CD4-positive, alpha-beta T cell treated with Interleukin-15 for 1 hour (primary cell): Measurements from ENCODE around the gene FNBP1L.

Source experiments
- DNase-seq: peaks from one replicate; pipeline ENCODE4 v3.0.0-alpha.2; 2020

Gene FNBP1L

DNA sequence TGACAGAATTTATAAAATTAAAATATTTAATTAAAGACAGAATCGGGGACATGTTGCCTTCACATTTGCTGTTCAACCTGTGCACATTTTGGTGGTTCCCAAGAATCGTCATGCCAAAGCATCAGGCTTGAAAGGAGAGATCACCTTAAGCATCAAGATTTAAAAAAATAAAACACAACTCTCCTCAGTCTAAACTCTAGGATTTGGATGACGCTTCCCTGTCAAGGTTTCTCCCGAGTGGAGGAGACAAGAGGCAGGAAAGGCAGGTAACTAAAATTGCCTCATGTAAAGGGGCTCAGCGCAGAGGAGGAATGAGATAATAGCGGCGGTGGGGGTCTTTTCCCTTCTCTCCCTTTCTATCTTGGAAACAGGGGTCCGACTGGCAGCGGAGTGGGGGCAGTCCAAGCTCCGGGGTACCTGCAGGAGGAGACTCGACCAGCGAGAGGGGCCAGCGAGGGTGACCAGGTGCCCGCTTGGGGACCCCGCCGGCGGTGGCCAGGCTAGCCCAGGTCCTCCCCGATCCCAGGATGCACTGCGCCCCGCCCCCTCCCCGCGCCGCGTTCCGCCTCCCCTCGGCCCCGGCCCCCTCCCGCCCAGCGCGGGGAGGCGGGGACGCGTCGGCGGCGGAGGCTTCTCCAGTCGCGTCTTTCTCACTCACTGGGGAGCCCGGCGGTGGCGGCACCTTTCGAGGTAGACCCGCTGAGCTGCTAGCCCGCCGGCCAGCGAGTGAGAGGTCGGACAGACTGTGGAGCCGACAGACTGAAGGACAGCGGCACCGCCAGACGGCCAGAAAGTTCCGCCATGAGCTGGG, at the start of gene FNBP1L:
FNBP1L (plus strand) TSS at position 638 of the 811 bp plus-strand sequence; CDS start at position 802, 164 bp downstream.
- peak; percentile 51 for DNase-seq

- DNase-seq, result no peak
Observed at GRCh38 chr1:93399781-93400180, 48.1 kb upstream of the FNBP1L start.

DNA sequence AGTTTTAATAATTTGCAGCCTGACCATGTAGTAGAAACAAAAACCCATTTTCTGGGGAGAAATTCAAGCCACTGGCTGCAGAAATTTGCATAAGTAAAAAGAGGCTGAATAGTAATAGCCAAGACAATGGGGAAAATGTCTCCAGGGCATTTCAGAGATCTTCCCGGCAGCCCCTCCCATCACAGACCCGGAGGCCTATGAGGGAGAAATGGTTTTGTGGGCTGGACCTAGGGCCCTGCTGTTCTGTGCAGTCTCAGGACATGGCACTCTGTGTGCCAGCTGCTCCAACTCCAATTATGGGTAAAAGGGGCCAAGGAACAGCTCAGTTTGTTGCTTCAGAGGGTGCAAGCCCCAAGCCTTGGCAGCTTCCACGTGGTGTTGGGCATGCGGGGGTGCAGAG, 39.7 kb upstream of the FNBP1L start:
- DNase-seq, result no peak

DNA sequence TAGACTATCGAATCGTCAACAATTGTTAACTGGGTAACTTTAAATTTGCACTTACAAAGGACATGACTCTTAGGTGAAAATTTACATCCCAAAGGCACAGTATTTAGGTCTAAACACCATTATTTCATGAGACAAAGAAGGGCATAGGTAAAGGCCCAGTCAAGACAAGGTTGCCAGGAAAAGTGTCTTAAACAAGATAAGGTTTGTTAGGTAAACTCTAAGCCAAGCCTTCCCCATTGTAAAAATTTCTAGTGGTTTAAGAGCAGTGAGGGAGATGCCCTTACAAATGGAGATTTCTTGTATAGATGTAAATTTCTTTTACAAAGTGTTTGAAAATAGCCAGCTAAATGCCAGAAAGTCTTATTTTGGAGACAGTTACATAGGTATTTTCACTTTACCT, 36.9 kb upstream of the FNBP1L start:
- DNase-seq, result no peak

DNA sequence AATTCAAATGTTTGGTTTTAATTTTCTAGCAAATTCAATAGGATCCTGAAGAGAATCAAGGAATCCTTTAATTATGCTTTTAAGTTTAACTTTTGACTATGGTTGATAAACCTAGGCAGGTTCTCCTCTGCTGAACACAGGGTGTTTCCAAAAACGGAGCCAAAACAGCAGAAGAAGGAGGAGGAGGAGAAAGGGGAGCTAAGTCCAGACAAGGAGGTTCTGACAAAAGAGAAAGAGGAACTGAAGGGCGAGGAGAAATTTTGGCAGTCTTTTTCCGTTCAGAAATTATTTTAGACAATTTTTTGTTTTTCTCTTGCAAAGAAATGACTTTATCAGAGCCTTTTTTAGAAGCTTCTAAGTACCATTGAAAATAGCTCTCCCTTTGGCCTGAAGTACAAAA, 33.2 kb upstream of the FNBP1L start:
- DNase-seq, result no peak

- no peak for DNase-seq
Observed at GRCh38 chr1:93415296-93415695, 32.6 kb upstream of the FNBP1L start.

DNA sequence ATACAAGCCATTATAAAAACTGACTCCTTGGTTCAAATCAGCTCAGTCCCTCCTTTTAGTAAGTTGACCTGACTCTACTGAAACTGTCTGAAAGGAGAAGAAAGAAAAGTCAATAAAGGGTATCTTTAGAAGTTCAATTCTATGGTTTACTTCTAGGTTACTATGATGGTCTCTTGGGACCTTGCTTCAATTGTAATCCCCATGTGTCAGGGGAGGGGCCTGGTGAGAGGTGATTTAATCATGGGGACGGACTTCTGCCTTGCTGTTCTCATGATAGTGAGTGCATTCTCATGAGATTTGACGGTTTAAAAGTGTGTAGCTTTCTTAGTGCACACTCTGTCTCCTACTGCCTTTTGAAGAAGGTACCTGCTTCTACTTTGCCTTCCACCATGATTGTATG, 31.7 kb upstream of the FNBP1L start:
- DNase-seq, result no peak

DNA sequence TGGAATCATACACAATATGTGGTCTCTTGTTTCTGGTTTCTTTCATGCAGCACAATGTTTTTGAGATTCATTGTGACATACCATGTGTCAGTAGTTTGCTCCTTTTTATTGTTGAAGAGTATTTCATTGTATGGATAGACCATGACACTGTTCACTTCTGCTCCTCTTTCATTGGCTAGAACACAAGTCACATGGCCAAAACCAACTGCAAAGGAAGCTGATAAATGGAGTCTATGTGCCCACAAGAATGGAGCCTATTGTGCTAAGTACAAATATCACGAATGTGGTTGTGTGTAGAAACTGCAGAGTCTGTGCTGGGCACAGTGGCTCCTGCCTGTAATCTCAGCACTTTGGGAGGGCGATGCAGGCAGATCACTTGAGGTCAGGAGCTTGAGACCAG, 28.6 kb upstream of the FNBP1L start:
- DNase-seq, result no peak

DNA sequence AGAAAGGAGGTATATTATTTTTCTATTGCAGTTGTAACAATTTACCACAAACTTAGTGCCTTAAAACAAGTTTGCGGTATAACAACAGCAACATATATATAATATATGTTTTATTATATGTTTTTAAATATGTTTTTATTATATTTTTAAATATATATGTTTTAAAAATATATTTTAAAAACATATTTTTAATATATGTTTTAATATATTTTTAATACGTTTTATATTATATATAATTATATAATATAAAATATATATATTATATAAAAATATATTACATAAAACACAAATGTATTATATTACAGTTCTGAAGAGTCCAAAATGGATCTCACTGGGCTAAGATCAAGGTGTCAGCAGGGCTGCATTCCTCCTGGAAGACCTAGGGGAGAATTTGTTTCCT, 27.5 kb upstream of the FNBP1L start:
- no peak for DNase-seq

GRCh38 chr1:93426181-93426580, 21.7 kb upstream of the FNBP1L start:
- DNase-seq, result no peak

DNA sequence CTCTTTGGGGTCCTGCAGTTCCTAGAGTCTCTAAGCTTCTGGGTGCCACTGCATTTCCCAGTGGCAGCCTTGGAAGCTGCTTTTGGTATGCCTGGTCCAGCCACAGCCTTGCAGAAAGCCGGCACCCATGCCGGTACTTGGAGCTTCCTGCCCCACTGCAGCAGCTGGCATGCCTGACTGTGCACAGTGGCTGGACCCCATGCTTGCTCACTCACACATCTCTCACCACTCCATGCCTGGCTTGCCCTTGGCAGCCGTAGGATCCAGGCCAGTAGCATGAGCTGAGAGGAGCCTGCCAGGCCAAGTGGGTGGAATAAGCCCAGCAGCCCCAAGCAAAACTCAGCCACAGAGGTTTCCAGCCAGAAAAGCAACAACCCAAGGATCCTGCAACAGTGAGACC, 20.3 kb upstream of the FNBP1L start:
- no peak for DNase-seq

DNA sequence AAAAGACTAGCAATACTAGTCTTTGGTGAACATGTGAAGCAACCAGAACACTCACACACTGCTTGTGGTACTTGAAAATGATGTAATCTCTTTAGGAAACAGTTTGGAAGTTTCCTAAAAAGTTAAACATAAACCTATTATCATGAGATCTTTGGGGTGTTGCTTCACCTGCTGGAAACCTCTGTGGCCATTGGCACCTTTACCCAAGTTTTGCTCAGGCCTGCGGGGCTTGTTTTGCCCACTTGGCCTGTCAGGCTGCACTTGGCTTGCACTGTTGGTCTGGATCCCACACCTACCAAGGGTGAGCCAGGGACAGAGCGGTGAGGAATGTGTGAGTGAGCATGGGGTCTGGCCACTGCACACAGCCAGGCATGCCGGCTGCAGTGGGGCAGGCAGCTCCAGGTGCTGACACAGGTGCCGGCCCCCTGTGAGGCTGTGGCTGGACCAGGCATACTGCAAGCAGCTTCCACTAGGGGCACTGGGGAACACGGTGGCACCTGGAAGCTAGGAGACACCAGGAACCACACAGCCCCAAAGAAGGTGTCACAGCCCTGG, 14.4 kb upstream of the FNBP1L start:
- no peak for DNase-seq

DNA sequence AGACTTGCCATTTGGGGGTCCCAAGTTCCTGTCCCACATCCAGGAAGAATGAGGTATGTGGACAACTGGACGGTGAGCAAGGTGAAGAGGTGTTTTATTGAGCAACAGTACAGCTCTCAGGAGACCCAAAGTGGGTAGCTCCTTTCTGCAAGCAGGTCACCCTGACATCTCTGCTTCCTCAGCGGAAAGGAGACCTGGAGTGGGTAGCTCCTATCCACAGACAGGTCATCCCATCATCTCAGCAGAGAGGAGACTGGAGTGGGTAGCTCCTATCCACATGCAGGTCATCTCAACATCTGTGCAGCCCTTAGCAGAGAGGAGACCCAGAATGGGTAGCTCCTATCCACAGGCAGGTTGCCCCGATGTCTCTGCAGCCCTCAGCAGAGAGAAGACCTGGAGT, 13.8 kb upstream of the FNBP1L start:
- no peak for DNase-seq

DNA sequence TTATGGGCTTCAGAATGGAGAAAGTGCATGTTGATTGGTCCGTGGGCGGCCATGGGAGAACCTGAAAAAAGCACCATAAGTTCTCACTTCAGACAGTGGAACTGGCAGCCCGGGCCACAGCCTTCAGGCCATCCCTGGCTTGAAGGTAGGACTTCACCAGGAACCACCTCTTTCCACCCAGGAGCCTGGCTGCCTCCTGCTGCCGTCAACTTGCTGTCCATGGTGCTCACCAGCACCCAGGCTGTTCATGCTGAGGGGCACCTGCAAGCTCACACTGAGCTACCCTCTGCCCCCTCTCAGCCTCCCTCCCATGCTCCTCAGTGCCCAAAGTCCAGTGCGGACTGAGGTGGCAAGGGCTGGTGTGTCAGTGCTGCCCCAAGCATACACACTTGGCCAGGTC, 12.9 kb upstream of the FNBP1L start:
- no peak for DNase-seq

DNA sequence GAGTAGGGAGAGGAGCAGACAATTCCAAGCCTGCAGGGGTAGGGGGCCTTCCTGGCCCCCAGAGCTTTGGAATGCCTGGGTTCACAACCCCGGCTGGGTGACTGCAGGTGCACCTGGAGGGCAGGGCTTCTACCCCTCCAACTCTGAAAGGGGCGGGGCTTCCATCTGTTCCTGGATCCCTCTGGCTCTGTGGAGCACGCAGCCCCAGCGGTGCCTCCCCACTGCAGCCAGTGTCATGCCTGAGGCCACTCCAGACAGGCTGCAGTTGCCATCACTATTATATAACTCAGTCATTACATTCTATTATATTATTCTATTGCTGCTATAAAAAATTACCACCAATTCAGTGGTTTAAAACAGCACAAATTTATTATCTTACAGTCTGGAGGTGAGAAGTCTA, 12.5 kb upstream of the FNBP1L start:
- DNase-seq, result no peak

DNA sequence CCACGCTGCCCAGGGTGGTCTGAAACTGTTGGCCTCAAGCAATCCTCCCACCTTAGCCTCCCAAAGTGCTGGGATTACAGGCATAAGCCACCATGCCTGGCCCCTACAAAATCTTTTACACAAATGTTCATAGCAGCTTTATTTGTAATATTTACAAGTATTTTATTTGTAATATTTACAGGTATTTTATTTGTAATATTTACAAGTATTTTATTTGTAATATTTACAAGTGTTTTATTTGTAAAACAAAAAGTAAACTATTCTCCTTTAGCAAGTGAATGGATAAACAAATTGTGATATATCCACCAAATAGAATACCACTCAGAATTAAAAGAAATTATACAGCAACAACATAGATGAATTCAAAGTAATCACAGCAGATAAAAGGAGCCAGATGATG, 11.4 kb upstream of the FNBP1L start:
- no peak for DNase-seq

DNA sequence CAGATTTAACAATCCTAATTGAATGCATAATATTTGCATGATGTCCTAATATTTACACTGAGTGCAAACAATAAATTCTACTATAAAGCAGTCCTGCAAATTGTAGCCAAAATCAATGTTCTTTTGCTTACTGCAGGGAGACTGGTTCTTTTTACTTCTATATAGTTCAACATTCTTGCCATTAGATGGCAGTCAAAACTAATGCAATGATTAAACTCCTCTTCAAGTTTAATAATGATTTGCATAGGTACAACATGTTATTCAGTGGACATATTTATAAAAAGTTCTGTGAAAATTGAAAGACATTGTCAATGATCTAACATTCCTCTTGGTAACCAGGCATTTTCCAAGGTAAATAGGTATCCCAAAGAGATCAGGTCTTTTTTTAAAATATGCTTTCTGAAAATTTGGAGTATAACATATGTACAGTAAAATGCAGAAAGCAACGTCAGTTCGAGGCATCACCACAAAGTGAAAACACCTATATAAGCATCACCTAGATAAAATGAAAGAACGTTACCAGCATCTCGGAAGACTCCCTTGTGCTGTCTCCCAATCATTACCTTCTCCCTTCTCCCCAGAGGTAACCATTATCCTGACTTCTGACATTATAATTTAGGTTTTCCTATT, 9.8 kb upstream of the FNBP1L start:
- no peak for DNase-seq

DNA sequence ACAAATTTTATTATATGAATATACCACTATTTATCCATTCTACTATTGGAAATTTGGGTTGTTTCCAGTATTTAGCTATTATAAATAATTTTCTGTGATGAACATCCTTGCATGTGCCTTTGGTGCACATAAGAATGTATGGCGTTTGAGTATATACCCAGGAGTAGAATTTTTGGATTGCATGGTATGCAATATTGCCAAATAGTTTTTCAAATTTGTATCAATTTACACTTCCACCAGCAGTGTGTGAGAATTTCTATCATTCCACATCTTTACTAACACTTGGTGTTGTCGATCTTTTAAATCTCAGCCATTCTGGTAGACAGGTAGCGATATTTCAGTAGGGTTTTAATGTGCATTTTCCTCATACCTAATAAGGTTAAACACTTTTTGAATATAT, 9.2 kb upstream of the FNBP1L start:
- no peak for DNase-seq

- no peak for DNase-seq
Observed at GRCh38 chr1:93440272-93440671, 7.6 kb upstream of the FNBP1L start.

DNA sequence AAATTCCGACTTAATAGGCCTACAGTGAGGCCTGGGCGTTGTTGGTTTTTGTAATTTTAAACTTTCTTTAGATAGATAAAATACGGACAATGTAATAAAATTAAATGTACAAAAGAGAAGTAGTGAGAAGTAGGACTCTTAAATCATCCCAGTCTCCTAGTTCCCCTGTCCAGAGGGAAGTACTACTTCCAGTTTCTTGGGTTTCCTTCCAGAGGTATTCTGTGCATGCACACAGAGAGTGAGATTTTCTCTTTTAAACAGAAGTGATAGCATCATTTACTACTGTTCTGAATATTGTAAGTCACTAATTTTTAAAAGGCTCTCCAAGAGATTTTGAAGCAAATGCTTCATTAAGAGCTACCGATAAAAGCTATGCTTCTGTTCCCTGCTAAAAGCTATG, 7.2 kb upstream of the FNBP1L start:
- DNase-seq, result no peak

DNA sequence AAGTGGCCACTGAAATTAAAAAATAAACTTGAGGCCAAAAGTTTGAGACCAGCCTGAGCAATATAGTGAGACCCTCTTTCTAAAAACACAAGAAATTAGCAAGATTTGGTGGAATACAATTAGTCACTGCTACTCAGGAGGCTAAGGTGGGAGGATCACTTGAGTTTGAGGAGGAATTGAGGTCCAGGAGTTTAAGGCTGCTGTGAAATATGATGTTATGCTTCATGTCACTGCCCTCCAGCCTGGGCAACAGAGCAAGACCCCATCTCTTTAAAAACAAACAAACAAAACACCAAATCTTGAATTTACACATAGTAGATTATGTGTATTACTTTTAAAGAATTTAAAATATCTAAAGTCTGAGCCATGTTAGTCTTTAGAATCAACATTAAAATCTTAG, 6.3 kb upstream of the FNBP1L start:
- no peak for DNase-seq

DNA sequence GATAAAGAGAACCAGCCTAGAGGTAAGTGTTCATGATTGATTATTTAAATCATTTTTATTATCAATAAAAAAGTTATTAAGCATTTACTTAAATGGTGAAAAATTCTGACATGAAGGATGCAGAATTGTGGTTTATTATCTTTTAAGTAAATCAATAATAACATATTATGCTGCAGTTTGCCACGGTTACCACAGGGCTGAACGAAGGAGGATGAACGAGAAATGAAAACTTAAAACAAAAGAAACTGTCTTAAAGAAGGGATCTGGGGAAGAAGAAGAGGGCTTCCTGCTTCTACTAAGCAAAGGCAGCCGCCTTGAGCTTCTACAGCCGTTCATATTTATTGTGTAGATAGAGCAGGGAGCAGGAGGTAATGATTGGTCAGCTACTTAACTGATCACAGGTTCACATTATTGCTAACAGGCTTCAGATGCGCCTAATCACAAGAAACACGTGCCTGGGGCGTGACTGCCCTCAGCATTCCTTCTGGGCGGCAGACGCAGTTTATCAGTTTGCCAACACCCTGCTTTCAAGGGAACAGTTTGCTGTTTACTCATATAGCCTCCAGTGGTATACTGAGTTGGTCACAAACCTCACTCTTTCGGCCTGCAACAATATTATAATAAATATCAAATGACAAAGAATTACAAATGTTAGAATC, 5.8 kb upstream of the FNBP1L start:
- no peak for DNase-seq

DNA sequence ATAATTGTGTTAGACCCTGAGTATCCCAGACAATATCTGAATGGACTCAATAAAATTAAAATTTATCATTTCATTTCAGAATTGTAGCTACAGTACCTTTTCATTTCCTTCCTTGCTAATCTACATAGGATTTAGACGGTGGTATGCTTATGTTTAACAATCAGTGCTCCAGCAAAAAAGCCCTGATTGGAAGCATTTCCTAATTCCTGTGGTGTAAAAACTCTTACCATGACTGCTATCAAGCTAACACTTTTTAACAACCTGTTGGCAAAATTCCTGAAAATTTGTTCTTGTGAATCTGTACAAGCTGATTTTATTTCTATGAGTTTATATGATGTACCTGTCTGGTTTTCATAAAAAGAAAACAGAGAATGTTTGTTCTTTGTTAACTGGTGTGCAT, 5.2 kb upstream of the FNBP1L start:
- DNase-seq, result no peak

DNA sequence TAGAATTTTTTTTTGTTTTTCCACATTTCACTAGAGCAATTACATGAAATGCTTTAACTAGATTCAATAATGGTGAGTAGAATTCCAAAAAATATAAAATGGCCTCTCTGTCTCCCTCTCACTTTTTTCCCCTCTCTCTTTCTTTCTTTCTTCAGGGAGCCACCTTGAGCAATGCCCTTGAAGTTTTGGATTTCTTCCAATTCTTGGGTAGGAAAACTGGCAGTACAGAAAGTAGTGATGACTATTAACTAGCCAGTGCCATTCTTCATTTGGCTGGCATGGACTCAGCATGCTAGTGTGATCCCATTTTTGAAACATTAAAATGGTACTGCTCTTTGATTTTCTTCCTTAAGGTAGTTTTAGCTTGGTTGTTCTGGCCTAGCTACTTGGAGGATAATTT, 4.5 kb upstream of the FNBP1L start:
- DNase-seq, result no peak
